ENCODE measurements around the gene CSTF2.
A peak's percentile ranks its signal among the peaks of the same experiment; 100 is the strongest.

The CSTF2 gene

DNA sequence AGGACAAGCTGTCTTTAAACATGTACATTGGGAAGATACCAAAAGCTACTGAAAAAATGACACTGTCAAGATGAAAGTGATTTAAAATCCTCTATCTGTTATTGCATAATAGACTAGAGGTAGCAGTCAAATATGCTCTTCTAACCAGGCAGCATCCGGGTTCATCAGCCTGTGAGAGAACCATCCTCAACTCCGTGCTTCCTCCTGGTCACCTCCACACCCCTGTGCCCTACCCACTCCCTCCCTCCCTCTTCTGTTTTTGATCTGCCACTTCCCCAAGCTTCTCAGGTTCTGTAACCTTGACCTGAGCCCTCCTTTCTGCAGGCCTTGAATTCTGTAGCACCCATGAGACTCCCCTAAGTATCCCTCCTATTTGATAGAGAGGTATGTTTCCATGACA, 48.1 kb downstream of the CSTF2 start:
- TF ChIP-seq, protein P1, sequence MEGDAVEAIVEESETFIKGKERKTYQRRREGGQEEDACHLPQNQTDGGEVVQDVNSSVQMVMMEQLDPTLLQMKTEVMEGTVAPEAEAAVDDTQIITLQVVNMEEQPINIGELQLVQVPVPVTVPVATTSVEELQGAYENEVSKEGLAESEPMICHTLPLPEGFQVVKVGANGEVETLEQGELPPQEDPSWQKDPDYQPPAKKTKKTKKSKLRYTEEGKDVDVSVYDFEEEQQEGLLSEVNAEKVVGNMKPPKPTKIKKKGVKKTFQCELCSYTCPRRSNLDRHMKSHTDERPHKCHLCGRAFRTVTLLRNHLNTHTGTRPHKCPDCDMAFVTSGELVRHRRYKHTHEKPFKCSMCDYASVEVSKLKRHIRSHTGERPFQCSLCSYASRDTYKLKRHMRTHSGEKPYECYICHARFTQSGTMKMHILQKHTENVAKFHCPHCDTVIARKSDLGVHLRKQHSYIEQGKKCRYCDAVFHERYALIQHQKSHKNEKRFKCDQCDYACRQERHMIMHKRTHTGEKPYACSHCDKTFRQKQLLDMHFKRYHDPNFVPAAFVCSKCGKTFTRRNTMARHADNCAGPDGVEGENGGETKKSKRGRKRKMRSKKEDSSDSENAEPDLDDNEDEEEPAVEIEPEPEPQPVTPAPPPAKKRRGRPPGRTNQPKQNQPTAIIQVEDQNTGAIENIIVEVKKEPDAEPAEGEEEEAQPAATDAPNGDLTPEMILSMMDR (IDR thresholded peaks at IDR 0.05): no peak
- H3K9me3 Mint-ChIP-seq: peaks cover 46% of the 10 kb centered on the region
- H3K4me1 Mint-ChIP-seq: peaks cover 9% of the 10 kb centered on the region
- H3K27ac Mint-ChIP-seq: no peak overlapping the region
- H3K4me3 Mint-ChIP-seq: no peak overlapping the region
- no peak for DNase-seq
- peaks cover 7% of the 10 kb centered on the region for H3K27me3 Mint-ChIP-seq (ENCODE audit: low read depth, poor library complexity)
- H3K36me3 Mint-ChIP-seq (ENCODE audit: low read depth): no peaks in the 10 kb centered on the region

- peaks cover 5% of the 10 kb centered on the region for H3K4me1 Mint-ChIP-seq
- TF ChIP-seq, protein P1 (IDR thresholded peaks at IDR 0.05): no peak
- H3K27me3 Mint-ChIP-seq (ENCODE audit: low read depth, poor library complexity): peaks cover 10% of the 10 kb centered on the region
- peaks cover 48% of the 10 kb centered on the region for H3K9me3 Mint-ChIP-seq
- DNase-seq: no peak
- H3K4me3 Mint-ChIP-seq: no peak overlapping the region
- peak overlapping the region; percentile 31 for H3K27ac Mint-ChIP-seq
- no peaks in the 10 kb centered on the region for H3K36me3 Mint-ChIP-seq (ENCODE audit: low read depth)
These were observed 50.3 kb downstream of the CSTF2 start for GRCh38 chrX:100870527-100870926.

- Mint-ChIP-seq H3K4me3 (no peak overlapping the region), H3K27me3 (ENCODE audit: low read depth, poor library complexity) (peaks cover 10% of the 10 kb centered on the region), H3K27ac (no peak overlapping the region), H3K9me3 (peaks cover 45% of the 10 kb centered on the region), H3K36me3 (ENCODE audit: low read depth) (no peaks in the 10 kb centered on the region), H3K4me1 (peaks cover 5% of the 10 kb centered on the region)
- TF ChIP-seq, protein P1 (IDR thresholded peaks at IDR 0.05): no peak
- no peak for DNase-seq
These were observed 51.7 kb downstream of the CSTF2 start for GRCh38 chrX:100871594-100872560.

- no peak for DNase-seq
- Mint-ChIP-seq H3K9me3 (peaks cover 36% of the 10 kb centered on the region), H3K4me1 (peaks cover 5% of the 10 kb centered on the region), H3K36me3 (ENCODE audit: low read depth) (no peaks in the 10 kb centered on the region), H3K4me3 (no peak within 1 kb of the TSS), H3K27me3 (ENCODE audit: low read depth, poor library complexity) (peaks cover 3% of the 10 kb centered on the region), H3K27ac (no peak within 1 kb of the TSS)
- TF ChIP-seq, protein P1 (IDR thresholded peaks at IDR 0.05): no peak
These were observed 54.1 kb downstream of the CSTF2 start, which contains the start of gene NOX1 for GRCh38 chrX:100874325-100874724. Gene NOX1, minus strand, starts transcription at chrX:100874359. Its CDS starts 220 bp downstream, at chrX:100874139.

GRCh38 chrX:100880368-100880767, 60.2 kb downstream of the CSTF2 start:
- TF ChIP-seq, protein P1 (IDR thresholded peaks at IDR 0.05): no peak
- H3K9me3 Mint-ChIP-seq: peaks cover 53% of the 10 kb centered on the region
- no peaks in the 10 kb centered on the region for H3K27me3 Mint-ChIP-seq (ENCODE audit: low read depth, poor library complexity)
- H3K4me3 Mint-ChIP-seq: no peak overlapping the region
- H3K4me1 Mint-ChIP-seq: no peaks in the 10 kb centered on the region
- no peaks in the 10 kb centered on the region for H3K36me3 Mint-ChIP-seq (ENCODE audit: low read depth)
- H3K27ac Mint-ChIP-seq: no peak overlapping the region
- no peak for DNase-seq
